PC-3 (cell line): ENCODE measurements around the gene CD40.

Experiments
- CTCF ChIP-seq: fragments of 300-600 bp; sonication (generic); conservative IDR thresholded peaks from 2 replicates; pipeline ENCODE4 v1.5.1; 2017; ENCODE audit warnings: antibody characterized with exemption, low read depth, mild to moderate bottlenecking, low read length
- EZH2phosphoT487 ChIP-seq: fragments of 300-600 bp; sonication (generic); IDR thresholded peaks from 2 replicates; pipeline ENCODE4 v1.6.1; 2018; ENCODE audit warnings: mild to moderate bottlenecking, antibody characterized with exemption, low read length, borderline replicate concordance

GRCh38 chr20:46119547-46119946 is 1.4 kb downstream of the CD40 start:
- TF ChIP-seq CTCF (no peak), EZH2phosphoT487 (no peak)
